HCT116 (cell line): Measurements from ENCODE around the gene CREB3L1.

Experiments used
- CTCF ChIP-seq, 3 experiments: fragments of 200-600 bp in 1 of 3; sonication (generic) in 1 of 3; IDR thresholded peaks in 2 of 3; conservative IDR thresholded peaks in 1 of 3; 2 replicates each; pipeline ENCODE4 v1.5.1; 2012 to 2017; ENCODE audit warnings: low read depth in 2 of 3, low read length in 2 of 3, antibody characterized with exemption in 1 of 3, borderline replicate concordance in 1 of 3, control low read depth in 1 of 3, mild to moderate bottlenecking in 1 of 3, mixed read lengths in 1 of 3, mixed run types in 1 of 3, moderate library complexity in 1 of 3; ENCODE audit not compliant: insufficient read depth in 1 of 3
- POLR2A ChIP-seq: IDR thresholded peaks from 2 replicates; pipeline ENCODE4 v1.7.0; 2011; ENCODE audit warnings: borderline replicate concordance; ENCODE audit not compliant: insufficient read depth, insufficient read length; ENCODE audit errors: extremely low read depth
- ZFX ChIP-seq: fragments of 450-650 bp; IDR thresholded peaks from 2 replicates; pipeline ENCODE4 v1.6.1; 2017

GRCh38 chr11:46338988-46339666 is 61.7 kb downstream of the CREB3L1 start:
- TF ChIP-seq ZFX (no peak), POLR2A (no peak), CTCF (IDR thresholded peaks at IDR 0.05 in 2 of 3, conservative IDR thresholded peaks at IDR 0.05 in 1 of 3; ENCODE audit: borderline replicate concordance in 1 of 3, insufficient read depth in 1 of 3, low read depth in 2 of 3, low read length in 2 of 3) (no peak)
